T-cell (primary cell): Measurements from ENCODE around the gene MRM2. TPM values are rescaled to one million over a fixed set of nuclear protein-coding genes. Genes with fewer than 3 reads are reported as not detected.

Source experiments
- ATAC-seq, 4 experiments: fragments of 200-7000 bp in 3 of 4; fragments of 150-1000 bp in 1 of 4; cut with Tn5 transposase; replicated peaks in 1 of 4; 1 replicate in 3 of 4; 2 replicates in 1 of 4; pipeline ENCODE4 v1.10.0; 2021; ENCODE audit warnings: moderate library complexity in 3 of 4, mild to moderate bottlenecking in 2 of 4, moderate number of reproducible peaks in 1 of 4
- CTCF ChIA-PET, 2 donors: fragments of 300-600 bp; sonication (Branson Sonifier 250); formaldehyde crosslinking; loops; one replicate each; lab custom pipeline; 2022; ENCODE audit warnings: antibody characterized with exemption in 2 of 2; lab: Charles Lee
- POLR2A ChIA-PET, 2 donors: fragments of 300-600 bp; sonication (Branson Sonifier 250); formaldehyde crosslinking; loops; one replicate each; lab custom pipeline; 2022; ENCODE audit warnings: antibody characterized with exemption in 2 of 2; lab: Charles Lee
- DNase-seq, 35 experiments: peaks; one replicate each; pipeline versions ENCODE4 v3.0.0 to v3.0.0-alpha.2; 2013 to 2023
- H3K27ac ChIP-seq: one replicate; pipeline ENCODE4 v1.5.1; 2013; ENCODE audit warnings: low read length
- H3K27me3 ChIP-seq, 2 experiments: replicated peaks in 1 of 2; 1 replicate in 1 of 2; 2 replicates in 1 of 2; pipeline versions ENCODE4 v1.6.1 to v1.7.0; 2013; ENCODE audit warnings: low read length in 1 of 2, mixed read lengths in 1 of 2; ENCODE audit not compliant: control insufficient read depth in 2 of 2, insufficient read depth in 2 of 2; ENCODE audit errors: extremely low read depth in 1 of 2
- H3K36me3 ChIP-seq, 2 donors: 1 replicate in 1 of 2; 2 replicates in 1 of 2; pipeline versions ENCODE4 v1.6.1 to v1.7.0; 2013; ENCODE audit warnings: low read length in 1 of 2; ENCODE audit not compliant: control insufficient read depth in 2 of 2, insufficient read depth in 1 of 2; ENCODE audit errors: extremely low read depth in 1 of 2
- H3K4me1 ChIP-seq, 2 experiments: 1 replicate in 1 of 2; 2 replicates in 1 of 2; pipeline versions ENCODE4 v1.6.1 to v1.7.0; 2013; ENCODE audit warnings: low read length in 2 of 2, mixed read lengths in 1 of 2; ENCODE audit not compliant: insufficient read depth in 2 of 2, control insufficient read depth in 1 of 2; ENCODE audit errors: extremely low read depth in 1 of 2
- H3K4me3 ChIP-seq, 2 donors: 1 replicate in 1 of 2; 2 replicates in 1 of 2; pipeline versions ENCODE4 v1.5.1 to v1.7.0; 2013; ENCODE audit warnings: mild to moderate bottlenecking in 2 of 2, low read length in 1 of 2, moderate library complexity in 1 of 2; ENCODE audit not compliant: control insufficient read depth in 1 of 2; ENCODE audit errors: extremely low read depth in 1 of 2
- H3K9me3 ChIP-seq: 2 replicates; pipeline ENCODE4 v1.7.0; 2013
- H3K27ac Mint-ChIP-seq, 2 donors: one replicate each; pipeline ENCODE4 v1.8.0; 2020 to 2021; ENCODE audit warnings: mild to moderate bottlenecking in 2 of 2, mixed read lengths in 2 of 2
- H3K27me3 Mint-ChIP-seq, 2 donors: one replicate each; pipeline ENCODE4 v1.8.0; 2021 to 2022; ENCODE audit warnings: mixed read lengths in 2 of 2
- H3K36me3 Mint-ChIP-seq: one replicate; pipeline ENCODE4 v1.8.0; 2021; ENCODE audit warnings: mixed read lengths
- H3K4me1 Mint-ChIP-seq, 3 donors: one replicate each; pipeline ENCODE4 v1.8.0; 2020 to 2022; ENCODE audit warnings: mixed read lengths in 3 of 3, mild to moderate bottlenecking in 1 of 3
- H3K4me3 Mint-ChIP-seq, 3 donors: one replicate each; pipeline ENCODE4 v1.8.0; 2020 to 2022; ENCODE audit warnings: mild to moderate bottlenecking in 3 of 3, mixed read lengths in 3 of 3, moderate library complexity in 3 of 3
- H3K9me3 Mint-ChIP-seq, 3 donors: one replicate each; pipeline ENCODE4 v1.8.0; 2020 to 2022; ENCODE audit warnings: mixed read lengths in 3 of 3
- WGBS: methylation state at CpG from one replicate; pipeline ENCODE4 v1.1.5; 2013; ENCODE audit warnings: missing lambda C conversion rate; ENCODE audit not compliant: insufficient coverage; 5-methylcytosine and 5-hydroxymethylcytosine counted together
- total RNA-seq, 35 experiments: library from RNA in 6 of 35; stranded (reverse) in 6 of 35; fragments of 120-200 nt in 1 of 35; gene quantifications; one replicate each; pipeline versions ENCODE4 v1.2.1 to v1.2.4 and lab custom pipeline; 2013 to 2026

Gene MRM2
- total RNA-seq, 5 donors from 2014 or later (not counting 1 experiment from before 2014, with no cell fraction given), result 6.5 to 20.0 (median 17.9) TPM

- Histone ChIP-seq H3K27me3 (no peaks in the 10 kb centered on the region), H3K27ac (no peak overlapping the region), H3K9me3 (no peaks in the 10 kb centered on the region), H3K4me1 (no peaks in the 10 kb centered on the region), H3K4me3 (no peak overlapping the region), H3K36me3 (peaks cover 8 to 12% of the 10 kb centered on the region in 2 donors)
- H3K27ac Mint-ChIP-seq, result no peak overlapping the region
- 93% methylated on average over 17 of the region's 18 CpGs for WGBS
- no peaks in the 10 kb centered on the region for H3K27me3 Mint-ChIP-seq
- DNase-seq, result no peak
- ATAC-seq, result no peak
- peaks cover 65% of the 10 kb centered on the region for H3K36me3 Mint-ChIP-seq
- peaks cover 11 to 15% (median 11%) of the 10 kb centered on the region in 3 donors for H3K9me3 Mint-ChIP-seq
- ChIA-PET CTCF (no interaction called here), POLR2A (no interaction called here)
- H3K4me1 Mint-ChIP-seq, result no peaks in the 10 kb centered on the region
- H3K4me3 Mint-ChIP-seq, result no peak overlapping the region
Observed at GRCh38 chr7:2192831-2193534, 49.0 kb downstream of the MRM2 start.

- Histone ChIP-seq H3K4me1 (no peaks in the 10 kb centered on the region), H3K27ac (no peak overlapping the region), H3K27me3 (no peaks in the 10 kb centered on the region), H3K4me3 (no peak overlapping the region), H3K9me3 (no peaks in the 10 kb centered on the region), H3K36me3 (peaks cover 4 to 6% of the 10 kb centered on the region in 2 donors)
- Mint-ChIP-seq H3K27ac (no peak overlapping the region), H3K4me1 (no peaks in the 10 kb centered on the region), H3K27me3 (no peaks in the 10 kb centered on the region), H3K4me3 (no peak overlapping the region), H3K36me3 (peaks cover 50% of the 10 kb centered on the region), H3K9me3 (peaks cover 11 to 16% (median 11%) of the 10 kb centered on the region in 3 donors)
- WGBS, result 97% methylated on average over 6 of the region's 9 CpGs
- ChIA-PET CTCF (no interaction called here), POLR2A (no interaction called here)
- DNase-seq, result no peak
- no peak for ATAC-seq
Observed at GRCh38 chr7:2191016-2191415, 51.0 kb downstream of the MRM2 start.

DNA sequence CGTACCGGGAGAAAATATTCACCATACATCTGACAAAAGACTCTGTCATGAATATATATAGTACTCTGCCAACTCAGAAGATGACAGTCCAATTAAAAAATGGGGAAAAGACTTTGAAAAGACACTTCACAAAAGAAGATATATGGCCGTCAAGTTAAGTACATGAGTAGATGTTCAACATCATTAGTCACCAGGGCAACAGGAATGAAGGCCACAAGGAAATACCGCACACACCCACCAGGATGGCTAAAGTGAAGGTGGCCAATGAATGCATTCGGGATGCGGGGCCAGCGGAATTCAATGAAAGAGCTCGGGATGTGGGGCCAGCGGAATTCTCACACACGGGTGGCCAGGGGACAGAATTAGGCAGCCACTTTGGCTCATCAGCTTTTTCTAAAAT, 51.5 kb downstream of the MRM2 start:
- Histone ChIP-seq H3K4me1 (no peaks in the 10 kb centered on the region), H3K27ac (no peak overlapping the region), H3K36me3 (peaks cover 0 to 5% of the 10 kb centered on the region in 2 donors), H3K27me3 (no peaks in the 10 kb centered on the region), H3K4me3 (no peak overlapping the region), H3K9me3 (no peaks in the 10 kb centered on the region)
- H3K27me3 Mint-ChIP-seq, result no peaks in the 10 kb centered on the region
- peaks cover 49% of the 10 kb centered on the region for H3K36me3 Mint-ChIP-seq
- no peak for ATAC-seq
- H3K27ac Mint-ChIP-seq, result no peak overlapping the region
- DNase-seq, result no peak
- 100% methylated on average over 1 of the region's 10 CpGs for WGBS
- POLR2A ChIA-PET, result no interaction called here
- peaks cover 11 to 16% (median 11%) of the 10 kb centered on the region in 3 donors for H3K9me3 Mint-ChIP-seq
- CTCF ChIA-PET, result no interaction called here
- no peak overlapping the region for H3K4me3 Mint-ChIP-seq
- no peaks in the 10 kb centered on the region for H3K4me1 Mint-ChIP-seq

DNA sequence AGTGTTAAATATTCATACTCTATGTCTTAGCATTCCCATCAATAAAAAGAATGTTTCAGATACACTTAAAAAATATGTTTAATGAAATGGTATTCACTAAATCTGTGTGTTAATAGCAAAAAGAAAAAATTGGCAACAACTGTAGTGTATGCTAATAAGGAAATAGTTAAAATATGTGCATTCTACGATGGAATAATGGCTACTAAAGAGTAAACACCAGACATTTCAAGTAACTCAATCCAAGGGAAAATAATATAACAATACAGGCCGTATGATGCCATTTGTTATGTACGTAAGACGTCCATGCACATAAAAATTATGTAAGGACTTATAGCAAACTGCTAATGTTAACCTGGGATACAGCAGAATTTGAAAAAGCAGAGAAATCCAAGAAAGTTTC, 55.8 kb downstream of the MRM2 start:
- no peak overlapping the region for H3K27ac ChIP-seq
- Mint-ChIP-seq H3K4me3 (no peak overlapping the region), H3K27me3 (no peaks in the 10 kb centered on the region), H3K27ac (no peak overlapping the region), H3K4me1 (no peaks in the 10 kb centered on the region), H3K9me3 (peaks cover 11 to 16% (median 11%) of the 10 kb centered on the region in 3 donors), H3K36me3 (peaks cover 57% of the 10 kb centered on the region)
- ATAC-seq (no peak), DNase-seq (no peak)
- H3K36me3 ChIP-seq, result peaks cover 2 to 10% of the 10 kb centered on the region in 2 donors
- CTCF ChIA-PET, result no interaction called here
- POLR2A ChIA-PET, result no interaction called here
- no peaks in the 10 kb centered on the region for H3K27me3 ChIP-seq
- H3K4me1 ChIP-seq, result no peaks in the 10 kb centered on the region
- H3K9me3 ChIP-seq, result no peaks in the 10 kb centered on the region
- no peak overlapping the region for H3K4me3 ChIP-seq
- WGBS, result no CpG with 5 or more reads among the region's 4 CpGs

- ATAC-seq, result no peak
- WGBS, result 88% methylated on average over 2 of the region's 8 CpGs
- Mint-ChIP-seq H3K27me3 (no peaks in the 10 kb centered on the region), H3K36me3 (peaks cover 58% of the 10 kb centered on the region), H3K4me3 (no peak overlapping the region), H3K4me1 (no peaks in the 10 kb centered on the region), H3K9me3 (peaks cover 11 to 16% (median 11%) of the 10 kb centered on the region in 3 donors), H3K27ac (no peak overlapping the region)
- H3K27ac ChIP-seq, result no peak overlapping the region
- H3K27me3 ChIP-seq, result no peaks in the 10 kb centered on the region
- no peaks in the 10 kb centered on the region for H3K9me3 ChIP-seq
- no peak overlapping the region for H3K4me3 ChIP-seq
- DNase-seq, result no peak
- CTCF ChIA-PET, result no interaction called here
- POLR2A ChIA-PET, result no interaction called here
- no peaks in the 10 kb centered on the region for H3K4me1 ChIP-seq
- peaks cover 2 to 8% of the 10 kb centered on the region in 2 donors for H3K36me3 ChIP-seq
Observed at GRCh38 chr7:2185715-2186114, 56.3 kb downstream of the MRM2 start.

Other genes starting within 250 kb of the MRM2 start
- gene MAD1L1, start 9.3 kb downstream of the MRM2 start, total RNA-seq, result 100 to 1,000 TPM; 106 to 178 (median 122) TPM
- gene NUDT1, start within 50 bp of the MRM2 start, total RNA-seq, result 10 to 100 TPM; 12.0 to 29.7 (median 21.4) TPM
- 10 to 100 TPM in 2 of 5 donors, 1 to 10 TPM in 3; 8.4 to 14.6 (median 9.9) TPM for gene SNX8, start 72.2 kb upstream of the MRM2 start, total RNA-seq
- gene EIF3B, start 112.6 kb upstream of the MRM2 start, total RNA-seq, result 100 to 1,000 TPM; 150 to 169 (median 165) TPM
- gene CHST12, start 161.4 kb upstream of the MRM2 start, total RNA-seq, result 10 to 100 TPM; 20.3 to 41.5 (median 30.8) TPM
- gene GRIFIN, start 234.2 kb upstream of the MRM2 start, total RNA-seq, result not detected